NCI-H2171 treated with DMSO at 0.1 percent for 48 hours (cell line): Measurements from ENCODE around the gene PDE7B.

ENCODE experiments used
- DNase-seq: peaks from one replicate; lab custom pipeline; 2025; lab: John Stamatoyannopoulos, UW

The PDE7B gene

GRCh38 chr6:136244061-136244616 is 392.6 kb downstream of the PDE7B start:
- DNase-seq: no peak
